Right ventricle myocardium superior (tissue), 1 donor: Measurements from ENCODE around the gene RGS19. TPM values are rescaled to one million over a fixed set of nuclear protein-coding genes. Genes with fewer than 3 reads are reported as not detected.

Experiments
- ATAC-seq: fragments of 200-7000 bp; cut with Tn5 transposase; one replicate; pipeline ENCODE4 v1.9.1; 2020; ENCODE audit warnings: mild to moderate bottlenecking; ENCODE audit not compliant: poor library complexity
- DNase-seq: peaks from one replicate; pipeline ENCODE4 v3.0.0-alpha.2; 2020
- intact Hi-C: fragments of 100-400 bp; cut with DNase I; formaldehyde crosslinking; loops from one replicate; pipeline ENCODE4 v1.11.2; 2022
- total RNA-seq: library from RNA; stranded (reverse); fragmentation: NEBNext Ultra II Directional; extraction: Animal tissue kit (Norgen Biotek cat#: 25700); gene quantifications from one replicate; pipeline ENCODE4 v1.2.1, GENCODE V29; 2021
- donor health status: DM: no; HTN: yes; CAD: no; lungs with severe emphysema.

Gene RGS19
- total RNA-seq, 1 donor from 2014 or later = 6.7 TPM

DNA sequence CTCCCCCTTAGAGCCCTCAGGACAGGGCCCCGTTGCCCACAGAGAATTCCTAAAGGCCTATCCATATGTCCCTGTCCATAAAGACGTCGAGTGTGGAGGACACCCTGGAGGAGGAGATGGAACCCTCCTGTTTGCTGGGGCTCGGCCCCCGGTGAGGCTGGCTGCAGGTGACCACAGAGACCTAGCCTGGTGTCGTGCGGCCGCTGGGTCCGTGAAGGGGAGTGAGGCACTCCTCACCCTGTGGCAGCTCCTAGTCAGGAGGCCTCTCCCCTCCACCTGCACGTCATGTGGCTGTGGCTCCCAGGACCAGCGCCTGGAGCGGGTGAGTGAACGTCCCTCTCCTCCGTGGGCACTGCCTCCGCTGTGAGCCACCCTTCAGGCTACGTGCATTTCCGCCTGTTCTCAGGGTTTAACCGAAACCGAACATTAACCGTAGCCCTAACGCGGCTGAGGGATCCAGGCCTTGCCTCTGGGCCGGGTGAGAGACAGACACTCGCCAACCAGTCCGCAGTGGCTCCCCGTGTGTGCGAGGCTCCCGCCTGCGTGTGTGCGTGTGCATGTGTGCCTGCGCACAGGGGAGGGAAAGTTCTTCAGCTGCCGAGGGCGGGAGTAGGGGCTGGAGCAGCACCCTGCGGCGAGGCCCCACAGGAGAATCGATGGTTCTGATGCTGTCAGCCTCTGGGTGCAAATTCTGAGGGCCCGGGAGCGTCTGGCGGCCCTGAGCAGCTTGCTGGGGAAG is 22.3 kb downstream of the RGS19 start:
- ATAC-seq = no peak
- intact Hi-C loops = no loop called here
- DNase-seq = no peak

GRCh38 chr20:64056639-64056888 is 22.8 kb downstream of the RGS19 start:
- DNase-seq (no peak), ATAC-seq (no peak)
- intact Hi-C loops = no loop called here

DNA sequence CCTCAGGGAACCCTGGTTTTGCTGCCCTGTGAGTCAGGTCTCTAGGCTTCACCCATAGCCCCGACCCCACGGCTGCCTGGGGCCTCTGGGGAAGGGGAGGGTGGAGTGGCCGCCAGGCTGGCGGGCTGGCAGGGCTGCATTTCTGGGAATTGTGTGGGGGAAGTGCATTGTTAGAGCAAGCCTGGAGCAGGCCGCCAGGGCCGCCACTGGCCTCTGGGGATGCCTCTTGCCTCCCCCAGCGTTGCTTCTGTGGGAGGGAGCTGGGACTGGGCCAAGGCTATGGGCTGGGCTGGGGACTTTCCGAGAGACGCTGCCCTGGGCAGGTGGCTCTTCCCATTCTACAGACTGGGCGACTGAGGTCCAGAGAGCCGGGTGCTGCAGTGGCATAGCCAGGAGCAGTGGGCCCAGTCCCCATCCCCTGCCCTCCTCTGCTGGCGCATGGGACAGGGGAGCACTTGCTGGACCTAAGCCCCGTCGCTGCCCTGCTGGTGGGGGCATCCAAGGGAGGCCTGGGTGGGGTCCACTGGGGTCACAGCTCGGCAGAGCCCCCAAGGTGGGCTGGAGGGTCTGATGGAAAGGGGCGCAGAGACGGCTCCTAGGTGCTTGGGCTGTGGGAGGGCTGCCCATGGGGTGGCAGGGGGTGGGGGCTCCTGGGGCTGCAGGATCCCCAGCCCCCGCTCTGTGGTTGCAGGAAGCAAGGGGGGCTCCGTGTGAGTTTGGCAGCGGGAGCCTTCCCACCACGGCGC is 23.3 kb downstream of the RGS19 start:
- DNase-seq = peak; percentile 81
- intact Hi-C loops = no loop called here
- ATAC-seq = peak; percentile 18

DNA sequence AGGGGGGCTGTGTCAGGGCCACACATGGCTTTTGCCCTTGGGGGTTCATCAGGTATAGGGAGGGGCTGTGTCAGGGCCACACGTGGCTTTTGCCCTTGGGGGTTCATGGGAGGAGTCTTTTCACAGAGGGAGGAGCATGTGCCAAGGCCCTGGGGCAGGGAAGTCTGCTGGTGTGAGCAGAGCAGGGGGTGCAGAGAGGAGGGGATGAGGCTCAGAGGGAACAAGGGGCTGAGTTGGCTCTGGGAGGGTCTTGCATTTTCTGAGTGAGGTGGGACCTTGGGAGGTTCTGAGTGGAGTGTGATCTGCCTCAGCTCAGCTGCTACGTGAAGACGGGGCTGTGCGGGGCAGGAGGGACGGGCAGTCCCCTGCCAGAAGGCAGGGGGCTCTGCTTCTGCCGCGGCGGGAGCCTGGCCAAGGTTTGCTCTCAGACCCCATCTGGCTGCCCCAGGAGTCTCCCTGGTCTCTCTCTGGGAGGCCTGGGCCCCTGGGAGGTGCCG is 23.9 kb downstream of the RGS19 start:
- ATAC-seq = no peak
- no peak for DNase-seq
- intact Hi-C loops = no loop called here

DNA sequence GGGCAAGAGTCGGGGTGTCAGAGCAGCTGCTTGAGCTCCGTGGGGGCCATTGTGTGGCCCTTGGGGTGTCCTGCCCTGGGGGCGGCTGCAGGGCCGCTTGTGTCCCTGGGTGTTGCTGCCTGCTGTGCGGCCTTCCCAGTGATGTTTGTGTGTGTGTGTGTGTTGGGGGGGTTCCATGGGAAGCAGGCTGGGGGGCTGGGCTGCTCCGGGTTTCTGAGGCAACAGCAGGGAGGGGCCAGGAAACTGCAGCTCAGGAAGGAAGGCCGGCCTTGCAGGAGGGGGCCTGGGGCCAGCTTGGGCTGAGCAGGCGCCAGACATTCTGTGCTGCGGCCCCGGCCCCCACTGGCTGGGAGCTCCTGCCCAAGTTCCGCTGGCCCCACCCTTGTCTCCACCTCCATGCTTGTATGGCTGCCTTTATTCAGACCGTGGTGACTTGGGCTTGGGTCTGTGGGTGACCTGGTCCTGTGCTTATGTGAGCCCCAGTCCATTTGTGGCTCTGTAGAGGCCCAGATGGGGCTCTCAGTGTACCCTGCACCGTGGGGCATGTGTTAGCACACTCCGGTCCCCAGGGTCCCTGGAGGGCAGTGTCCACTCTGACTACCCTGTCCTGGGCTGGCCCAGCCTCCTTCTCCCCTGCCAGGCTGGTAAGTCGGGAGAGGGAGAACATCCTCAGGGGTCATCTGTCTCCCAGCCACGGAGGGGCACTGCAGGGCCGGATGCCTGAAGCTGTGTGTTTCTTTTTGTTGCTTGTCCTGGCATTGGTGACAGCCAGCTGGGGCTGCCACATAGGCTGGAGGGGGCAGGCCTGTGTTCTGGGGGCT is 25.3 kb downstream of the RGS19 start:
- DNase-seq (peak; percentile 82), ATAC-seq (peak; percentile 18)
- intact Hi-C loops = no loop called here

- ATAC-seq = no peak
- intact Hi-C loops = no loop called here
Measured at GRCh38 chr20:64052987-64053840, 26.1 kb downstream of the RGS19 start.

DNA sequence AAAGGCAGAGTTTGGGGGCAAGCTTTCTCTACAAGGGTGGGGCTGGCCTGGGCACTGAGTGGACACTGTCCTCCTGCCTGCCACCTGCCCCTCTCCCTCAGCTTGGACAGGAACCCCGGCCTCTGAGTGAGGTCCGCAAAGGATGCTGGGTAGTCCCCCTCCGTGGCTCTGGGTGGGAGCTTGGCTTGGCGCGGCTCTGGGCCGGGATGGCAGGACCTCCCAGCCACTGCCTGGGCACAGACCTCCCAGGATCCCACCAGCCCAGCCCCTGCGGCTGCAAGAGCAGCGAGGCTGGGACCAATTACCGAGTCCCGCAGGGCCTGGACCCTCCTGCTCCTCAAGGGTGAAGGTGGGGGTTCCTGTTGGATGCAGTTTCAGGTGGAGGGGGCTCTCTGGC is 27.0 kb downstream of the RGS19 start:
- no peak for ATAC-seq
- DNase-seq = no peak
- intact Hi-C loops = no loop called here

More at GRCh38 chr20:64052987-64053840, 26.1 kb downstream of the RGS19 start:
- no peak for DNase-seq

DNA sequence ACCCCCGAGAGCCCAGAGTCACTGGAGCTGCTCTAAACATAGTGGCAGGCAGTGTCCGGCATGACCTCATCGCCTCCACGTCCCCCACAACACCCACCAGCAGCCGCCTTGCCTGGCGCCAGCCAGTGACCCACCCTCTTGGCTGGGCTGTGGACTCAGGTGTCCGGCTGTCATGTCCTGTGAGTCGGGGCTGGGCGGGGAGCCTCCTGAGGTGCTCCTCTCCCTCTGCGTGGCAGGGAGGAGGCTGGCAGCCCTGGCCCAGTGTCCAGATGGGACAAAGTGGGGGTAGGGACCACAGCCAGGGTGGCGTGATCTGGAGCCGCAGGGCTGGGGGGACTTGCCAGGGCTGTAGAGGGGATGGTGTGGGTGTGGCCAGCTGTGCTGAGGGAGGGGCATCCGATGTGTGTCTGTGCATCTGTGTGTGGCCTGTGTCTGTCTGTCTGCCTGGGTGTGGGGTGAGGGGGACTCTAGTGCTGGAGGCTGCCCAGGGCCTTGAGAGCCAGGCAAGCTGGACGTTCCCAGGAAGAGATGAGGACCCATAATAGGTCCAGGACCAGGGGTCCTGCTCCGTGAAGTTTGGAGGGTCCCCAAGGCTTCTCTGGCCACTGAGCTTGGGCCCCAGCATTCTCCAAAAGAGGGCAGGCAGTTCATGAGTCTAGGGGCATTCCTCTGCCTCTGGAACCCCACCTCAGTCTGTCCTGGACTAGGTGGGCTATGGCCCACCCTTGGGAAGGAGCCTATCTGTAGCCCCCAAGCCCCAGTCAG is 27.6 kb downstream of the RGS19 start:
- peak; percentile 32 for ATAC-seq
- intact Hi-C loops = no loop called here
- peak; percentile 83 for DNase-seq

GRCh38 chr20:64051033-64051452 is 28.3 kb downstream of the RGS19 start:
- DNase-seq (no peak), ATAC-seq (no peak)
- intact Hi-C loops = no loop called here

- DNase-seq (no peak), ATAC-seq (no peak)
- intact Hi-C loops = no loop called here
Measured at GRCh38 chr20:64050261-64051032, 28.9 kb downstream of the RGS19 start.

GRCh38 chr20:64049878-64050260 is 29.4 kb downstream of the RGS19 start:
- intact Hi-C loops = loop anchor here (10.0 kb wide), 1 partner anchor 65 kb away; no protein-coding TSS in a partner anchor
- ATAC-seq (peak; percentile 6), DNase-seq (no peak)

DNA sequence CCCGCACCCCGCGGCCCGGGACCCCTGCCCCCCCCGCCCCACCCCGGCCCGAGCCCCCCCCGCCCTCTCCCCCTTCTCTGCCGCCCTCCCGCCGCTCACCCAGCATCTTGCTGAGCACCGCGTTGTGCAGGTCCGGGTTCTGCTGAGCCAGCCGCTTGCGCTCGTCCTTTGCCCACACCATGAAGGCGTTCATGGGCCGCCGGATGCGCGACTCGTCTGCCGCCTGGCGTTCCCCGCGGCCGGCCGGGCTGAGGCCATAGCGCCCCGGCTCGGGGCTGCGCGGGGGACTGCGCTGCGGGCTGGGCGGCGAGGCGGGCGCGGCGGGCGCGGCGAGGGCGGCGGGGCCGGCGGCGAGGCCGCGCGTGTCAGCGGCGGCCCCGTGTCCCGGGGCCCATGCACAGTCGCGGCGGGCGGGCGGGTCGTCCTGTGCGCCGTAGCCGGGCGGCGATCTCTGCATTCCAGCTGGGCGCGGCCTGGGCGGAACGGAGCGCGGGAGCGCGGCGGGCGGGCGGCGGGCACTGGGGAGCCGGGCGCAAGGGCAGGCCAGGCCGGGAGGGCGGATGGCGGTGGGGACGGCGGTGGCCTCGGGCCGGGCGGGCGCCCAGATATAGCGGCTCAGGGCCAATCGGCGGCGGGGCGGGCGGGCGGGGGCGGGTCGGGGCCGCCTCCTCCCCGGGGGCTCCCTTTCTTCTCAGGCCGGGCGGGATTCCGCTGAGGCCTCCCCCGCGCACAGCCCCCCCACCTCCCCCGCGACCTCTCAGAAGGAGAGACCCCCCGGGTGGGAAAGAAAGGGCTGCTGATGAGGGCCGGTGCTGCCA is 30.0 kb downstream of the RGS19 start, which contains the start of gene SOX18:
Gene SOX18, minus strand, starts transcription at position 580 of the 818 bp plus-strand sequence. Its CDS starts 123 bp downstream, at position 457.
- DNase-seq = peak; percentile 67

DNA sequence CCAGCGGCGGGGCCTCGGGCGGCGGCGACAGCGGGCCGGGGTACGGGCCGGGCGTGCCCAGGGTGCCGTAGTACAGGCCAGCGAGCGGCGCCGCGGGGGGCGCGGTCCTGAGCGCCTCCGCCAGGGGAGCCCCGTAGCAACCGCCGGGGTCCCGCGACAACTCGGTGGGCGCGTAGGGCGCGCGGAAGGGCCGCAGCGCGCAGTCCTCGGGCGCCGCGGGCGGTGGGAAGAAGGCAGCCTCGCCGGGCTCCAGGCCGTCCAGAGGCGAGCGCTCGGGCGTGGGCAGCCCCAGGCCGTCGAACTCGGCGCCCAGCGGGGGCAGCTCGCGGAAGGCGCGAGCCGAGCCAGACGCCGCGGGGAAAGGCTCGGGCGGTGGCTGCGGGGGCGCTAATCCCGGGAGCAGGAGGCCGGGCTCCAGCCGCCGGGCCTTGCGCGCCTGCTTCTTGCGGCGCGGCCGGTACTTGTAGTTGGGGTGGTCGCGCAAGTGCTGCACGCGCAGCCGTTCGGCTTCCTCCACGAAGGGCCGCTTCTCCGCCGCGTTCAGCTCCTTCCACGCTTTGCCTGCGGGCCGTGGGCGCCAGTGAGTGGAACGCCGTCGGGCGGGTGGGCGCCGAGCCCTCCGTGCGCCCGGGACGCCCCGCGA is 30.8 kb downstream of the RGS19 start:
- ATAC-seq = no peak
- DNase-seq = no peak
- intact Hi-C loops = loop anchor here (10.0 kb wide), 1 partner anchor 66 kb away; no protein-coding TSS in a partner anchor

More for the DNA sequence above, 30.0 kb downstream of the RGS19 start, which contains the start of gene SOX18:
- intact Hi-C loops = loop anchor here (10.0 kb wide), 1 partner anchor 66 kb away; no protein-coding TSS in a partner anchor
- ATAC-seq = peak; percentile 14

- intact Hi-C loops = loop anchor here (10.0 kb wide), 1 partner anchor 67 kb away; no protein-coding TSS in a partner anchor
- no peak for ATAC-seq
- no peak for DNase-seq
Measured at GRCh38 chr20:64047968-64048401, 31.3 kb downstream of the RGS19 start.

GRCh38 chr20:64047046-64047389 is 32.3 kb downstream of the RGS19 start:
- DNase-seq (no peak), ATAC-seq (no peak)
- intact Hi-C loops = loop anchor here (10.0 kb wide), 1 partner anchor 68 kb away; no protein-coding TSS in a partner anchor
